Naive thymus-derived CD4-positive, alpha-beta T cell (primary cell): ENCODE results near the gene SKAP1. TPM values are rescaled to one million over a fixed set of nuclear protein-coding genes. Genes with fewer than 3 reads are reported as not detected.

ENCODE experiments used
- ATAC-seq: fragments of 150-1000 bp; cut with Tn5 transposase; 2 replicates; pipeline ENCODE4 v1.10.0; 2021; ENCODE audit warnings: mild to moderate bottlenecking, moderate library complexity
- CTCF ChIA-PET: fragments of 350-600 bp; sonication (Branson Sonifier 250); formaldehyde crosslinking; loops from one replicate; lab custom pipeline; 2021; ENCODE audit warnings: antibody characterized with exemption; lab: Charles Lee
- POLR2A ChIA-PET: fragments of 350-600 bp; sonication (Branson Sonifier 250); formaldehyde crosslinking; loops from one replicate; lab custom pipeline; 2021; ENCODE audit warnings: antibody characterized with exemption, inconsistent platforms; lab: Charles Lee
- DNase-seq, 9 donors: peaks; one replicate each; pipeline versions ENCODE4 v3.0.0 to v3.0.0-alpha.2; 2020 to 2022; ENCODE audit warnings: mixed read lengths in 1 of 9
- H3K27ac ChIP-seq: one replicate; pipeline ENCODE4 v1.7.0; 2013; ENCODE audit warnings: mild to moderate bottlenecking, low read depth, low read length, moderate library complexity
- H3K27me3 ChIP-seq, 2 donors: one replicate each; pipeline ENCODE4 v1.7.0; 2013; ENCODE audit warnings: low read length in 2 of 2, mild to moderate bottlenecking in 2 of 2, moderate library complexity in 2 of 2; ENCODE audit not compliant: control insufficient read depth in 2 of 2, insufficient read depth in 2 of 2
- H3K36me3 ChIP-seq, 3 experiments: 1 replicate in 2 of 3; 2 replicates in 1 of 3; pipeline ENCODE4 v1.7.0; 2013; ENCODE audit warnings: low read length in 3 of 3, mild to moderate bottlenecking in 3 of 3, moderate library complexity in 1 of 3; ENCODE audit not compliant: insufficient read depth in 3 of 3, control insufficient read depth in 2 of 3
- H3K4me1 ChIP-seq, 2 donors: one replicate each; pipeline ENCODE4 v1.7.0; 2013; ENCODE audit warnings: low read length in 2 of 2, mild to moderate bottlenecking in 2 of 2, moderate library complexity in 1 of 2; ENCODE audit not compliant: control insufficient read depth in 2 of 2, insufficient read depth in 2 of 2
- H3K4me3 ChIP-seq: 2 replicates; pipeline ENCODE4 v1.7.0; 2013; ENCODE audit warnings: mild to moderate bottlenecking, low read length
- H3K9me3 ChIP-seq, 3 experiments: 1 replicate in 2 of 3; 2 replicates in 1 of 3; pipeline ENCODE4 v1.7.0; 2013; ENCODE audit warnings: low read length in 3 of 3; ENCODE audit not compliant: control insufficient read depth in 2 of 3
- H3K27ac Mint-ChIP-seq, 9 donors: one replicate each; pipeline ENCODE4 v1.8.0; 2020 to 2022; ENCODE audit warnings: mixed read lengths in 9 of 9, mild to moderate bottlenecking in 8 of 9, moderate library complexity in 5 of 9, inconsistent platforms in 2 of 9
- H3K27me3 Mint-ChIP-seq, 5 donors: one replicate each; pipeline ENCODE4 v1.8.0; 2021 to 2022; ENCODE audit warnings: mixed read lengths in 5 of 5, mild to moderate bottlenecking in 1 of 5
- H3K36me3 Mint-ChIP-seq, 5 donors: one replicate each; pipeline ENCODE4 v1.8.0; 2020 to 2022; ENCODE audit warnings: mixed read lengths in 5 of 5, mild to moderate bottlenecking in 3 of 5, inconsistent platforms in 1 of 5
- H3K4me1 Mint-ChIP-seq, 7 donors: one replicate each; pipeline ENCODE4 v1.8.0; 2020 to 2022; ENCODE audit warnings: mixed read lengths in 7 of 7, mild to moderate bottlenecking in 3 of 7, inconsistent platforms in 1 of 7
- H3K4me3 Mint-ChIP-seq, 10 donors: one replicate each; pipeline ENCODE4 v1.8.0; 2020 to 2022; ENCODE audit warnings: mild to moderate bottlenecking in 10 of 10, mixed read lengths in 10 of 10, moderate library complexity in 6 of 10, inconsistent platforms in 2 of 10
- H3K9me3 Mint-ChIP-seq, 11 donors: one replicate each; pipeline ENCODE4 v1.8.0; 2020 to 2022; ENCODE audit warnings: mixed read lengths in 11 of 11, mild to moderate bottlenecking in 4 of 11, inconsistent platforms in 1 of 11, moderate library complexity in 1 of 11
- intact Hi-C, 2 donors: fragments of 100-400 bp; cut with micrococcal nuclease; formaldehyde crosslinking; loops; one replicate each; pipeline ENCODE4 v1.15.1; 2023
- polyA plus RNA-seq, 2 donors: library from polyadenylated mRNA; unstranded; fragments of 300-500 nt; fragmentation: Illumina TruSeq; gene quantifications; one replicate each; pipeline ENCODE4 v1.2.3, GENCODE V29; 2021
- total RNA-seq, 6 experiments: library from RNA in 5 of 6; stranded (reverse) in 5 of 6; gene quantifications; 1 replicate in 5 of 6; 2 replicates in 1 of 6; pipeline ENCODE4 v1.2.3 and lab custom pipeline; 2021 to 2026

Gene SKAP1
- total and polyA plus RNA-seq, 7 experiments from 2014 or later: 99.3 to 289 (median 109) TPM

GRCh38 chr17:48240122-48240521 lies 189.9 kb downstream of the SKAP1 start:
- Mint-ChIP-seq H3K9me3 (peaks cover 0 to 1% (median 0%) of the 10 kb centered on the region in 11 donors), H3K27me3 (no peaks in the 10 kb centered on the region), H3K36me3 (peaks cover 1 to 37% (median 6%) of the 10 kb centered on the region in 5 donors), H3K4me3 (no peak overlapping the region), H3K27ac (peak overlapping the region in 2 of 9 donors; percentile 10 to 57), H3K4me1 (peaks cover 53 to 97% (median 88%) of the 10 kb centered on the region in 7 donors)
- H3K4me3 ChIP-seq: no peak overlapping the region
- no peak for DNase-seq
- intact Hi-C loops: no loop called here
- CTCF ChIA-PET: no interaction called here
- no peaks in the 10 kb centered on the region for H3K27me3 ChIP-seq
- no peak overlapping the region for H3K27ac ChIP-seq
- H3K4me1 ChIP-seq: peaks cover 9 to 31% of the 10 kb centered on the region in 2 donors
- H3K36me3 ChIP-seq: no peaks in the 10 kb centered on the region
- no peaks in the 10 kb centered on the region for H3K9me3 ChIP-seq
- no peak for ATAC-seq
- POLR2A ChIA-PET: interaction anchor here (1.0 kb wide), 1 partner anchor 38 kb away, joined by 3 read pairs; no protein-coding TSS in a partner anchor

- POLR2A ChIA-PET: interaction anchor here (1.0 kb wide), 1 partner anchor 38 kb away, joined by 3 read pairs; no protein-coding TSS in a partner anchor
- H3K4me1 ChIP-seq: peaks cover 7 to 27% of the 10 kb centered on the region in 2 donors
- no peak overlapping the region for H3K27ac ChIP-seq
Observed at GRCh38 chr17:48239603-48239995, 190.4 kb downstream of the SKAP1 start.

GRCh38 chr17:48238933-48239602 lies 190.9 kb downstream of the SKAP1 start:
- Histone ChIP-seq H3K9me3 (no peaks in the 10 kb centered on the region), H3K27ac (no peak overlapping the region), H3K27me3 (no peaks in the 10 kb centered on the region), H3K4me3 (no peak overlapping the region), H3K36me3 (no peaks in the 10 kb centered on the region), H3K4me1 (peaks cover 3 to 22% of the 10 kb centered on the region in 2 donors)
- DNase-seq: no peak
- Mint-ChIP-seq H3K36me3 (peaks cover 5 to 42% (median 8%) of the 10 kb centered on the region in 5 donors), H3K27me3 (no peaks in the 10 kb centered on the region), H3K4me1 (peaks cover 45 to 93% (median 82%) of the 10 kb centered on the region in 7 donors), H3K9me3 (peaks cover 0 to 1% (median 0%) of the 10 kb centered on the region in 11 donors), H3K4me3 (peak overlapping the region in 1 of 10 donors; percentile 14), H3K27ac (peak overlapping the region in 1 of 9 donors; percentile 57)
- intact Hi-C loops: no loop called here
- ATAC-seq: no peak
- ChIA-PET POLR2A (no interaction called here), CTCF (interaction anchor here (0.6 to 1.3 kb wide), 3 partner anchors 10 to 66 kb away, joined by 3 to 4 read pairs (median 4); no protein-coding TSS in a partner anchor)

More at GRCh38 chr17:48239603-48239995, 190.4 kb downstream of the SKAP1 start:
- ATAC-seq (no peak), DNase-seq (no peak)
- H3K27me3 Mint-ChIP-seq: no peaks in the 10 kb centered on the region
- Histone ChIP-seq H3K27me3 (no peaks in the 10 kb centered on the region), H3K9me3 (no peaks in the 10 kb centered on the region), H3K4me3 (no peak overlapping the region), H3K36me3 (no peaks in the 10 kb centered on the region)
- peak overlapping the region in 1 of 10 donors; percentile 2 for H3K4me3 Mint-ChIP-seq
- peaks cover 50 to 96% (median 87%) of the 10 kb centered on the region in 7 donors for H3K4me1 Mint-ChIP-seq
- H3K27ac Mint-ChIP-seq: peak overlapping the region in 4 of 9 donors; percentile 19 to 78 (median 50)
- intact Hi-C loops: no loop called here
- CTCF ChIA-PET: no interaction called here
- peaks cover 0 to 1% (median 0%) of the 10 kb centered on the region in 11 donors for H3K9me3 Mint-ChIP-seq
- H3K36me3 Mint-ChIP-seq: peaks cover 5 to 42% (median 8%) of the 10 kb centered on the region in 5 donors

GRCh38 chr17:48237456-48237855 lies 192.6 kb downstream of the SKAP1 start:
- Histone ChIP-seq H3K9me3 (no peaks in the 10 kb centered on the region), H3K36me3 (no peaks in the 10 kb centered on the region), H3K27ac (no peak overlapping the region), H3K27me3 (no peaks in the 10 kb centered on the region), H3K4me3 (no peak overlapping the region), H3K4me1 (peaks cover 3 to 15% of the 10 kb centered on the region in 2 donors)
- H3K27ac Mint-ChIP-seq: peak overlapping the region in 3 of 9 donors; percentile 8 to 71 (median 32)
- DNase-seq (no peak), ATAC-seq (no peak)
- H3K36me3 Mint-ChIP-seq: peaks cover 5 to 45% (median 13%) of the 10 kb centered on the region in 5 donors
- peaks cover 39 to 85% (median 70%) of the 10 kb centered on the region in 7 donors for H3K4me1 Mint-ChIP-seq
- H3K27me3 Mint-ChIP-seq: no peaks in the 10 kb centered on the region
- peaks cover 0 to 1% (median 0%) of the 10 kb centered on the region in 11 donors for H3K9me3 Mint-ChIP-seq
- POLR2A ChIA-PET: no interaction called here
- CTCF ChIA-PET: interaction anchor here (1.1 kb wide), 1 partner anchor 12 kb away, joined by 3 read pairs; no protein-coding TSS in a partner anchor
- peak overlapping the region in 3 of 10 donors; percentile 1 to 50 (median 7) for H3K4me3 Mint-ChIP-seq
- intact Hi-C loops: no loop called here

GRCh38 chr17:48236681-48237134 lies 193.3 kb downstream of the SKAP1 start:
- ATAC-seq: no peak
- H3K27ac ChIP-seq: no peak overlapping the region
- H3K4me1 Mint-ChIP-seq: peaks cover 33 to 78% (median 67%) of the 10 kb centered on the region in 7 donors
- peaks cover 5 to 46% (median 13%) of the 10 kb centered on the region in 5 donors for H3K36me3 Mint-ChIP-seq
- H3K27me3 Mint-ChIP-seq: no peaks in the 10 kb centered on the region
- intact Hi-C loops: no loop called here
- H3K4me3 ChIP-seq: no peak overlapping the region
- H3K27me3 ChIP-seq: no peaks in the 10 kb centered on the region
- ChIA-PET CTCF (no interaction called here), POLR2A (no interaction called here)
- no peaks in the 10 kb centered on the region for H3K9me3 ChIP-seq
- H3K4me1 ChIP-seq: peaks cover 0 to 15% of the 10 kb centered on the region in 2 donors
- no peak overlapping the region for H3K4me3 Mint-ChIP-seq
- H3K27ac Mint-ChIP-seq: peak overlapping the region in 3 of 9 donors; percentile 1 to 10 (median 6)
- no peak for DNase-seq
- peaks cover 0 to 1% (median 0%) of the 10 kb centered on the region in 11 donors for H3K9me3 Mint-ChIP-seq
- no peaks in the 10 kb centered on the region for H3K36me3 ChIP-seq

- POLR2A ChIA-PET: interaction anchor here (1.2 kb wide), 1 partner anchor 11 kb away, joined by 7 read pairs; no protein-coding TSS in a partner anchor
- CTCF ChIA-PET: interaction anchor here (1.2 to 1.5 kb wide), 2 partner anchors 18 to 366 kb away, joined by 4 to 7 read pairs; no protein-coding TSS in a partner anchor
- no peak for ATAC-seq
Observed at GRCh38 chr17:48234922-48235321, 195.1 kb downstream of the SKAP1 start.

More at GRCh38 chr17:48234922-48235321, 195.1 kb downstream of the SKAP1 start:
- H3K4me3 ChIP-seq: no peak overlapping the region
- no peak for DNase-seq
- H3K27me3 ChIP-seq: no peaks in the 10 kb centered on the region
- Mint-ChIP-seq H3K4me1 (peaks cover 22 to 78% (median 63%) of the 10 kb centered on the region in 7 donors), H3K4me3 (no peak overlapping the region), H3K27me3 (no peaks in the 10 kb centered on the region), H3K27ac (peak overlapping the region in 2 of 9 donors; percentile 39 to 53), H3K36me3 (peaks cover 5 to 44% (median 13%) of the 10 kb centered on the region in 5 donors), H3K9me3 (peaks cover 0 to 1% (median 0%) of the 10 kb centered on the region in 11 donors)
- H3K9me3 ChIP-seq: no peaks in the 10 kb centered on the region
- peaks cover 0 to 4% (median 0%) of the 10 kb centered on the region in 3 experiments for H3K36me3 ChIP-seq
- H3K4me1 ChIP-seq: peaks cover 0 to 10% of the 10 kb centered on the region in 2 donors
- H3K27ac ChIP-seq: no peak overlapping the region
- intact Hi-C loops: no loop called here
